ENCODE results near the gene DNM2. TPM values are rescaled to one million over a fixed set of nuclear protein-coding genes. Genes with fewer than 3 reads are reported as not detected.

Gene DNM2
- total and polyA plus RNA-seq, 2 of the 13 experiments (the other 11 are each of a cell fraction or from before 2014, with no cell fraction given): 41.7 to 59.8 TPM

DNA sequence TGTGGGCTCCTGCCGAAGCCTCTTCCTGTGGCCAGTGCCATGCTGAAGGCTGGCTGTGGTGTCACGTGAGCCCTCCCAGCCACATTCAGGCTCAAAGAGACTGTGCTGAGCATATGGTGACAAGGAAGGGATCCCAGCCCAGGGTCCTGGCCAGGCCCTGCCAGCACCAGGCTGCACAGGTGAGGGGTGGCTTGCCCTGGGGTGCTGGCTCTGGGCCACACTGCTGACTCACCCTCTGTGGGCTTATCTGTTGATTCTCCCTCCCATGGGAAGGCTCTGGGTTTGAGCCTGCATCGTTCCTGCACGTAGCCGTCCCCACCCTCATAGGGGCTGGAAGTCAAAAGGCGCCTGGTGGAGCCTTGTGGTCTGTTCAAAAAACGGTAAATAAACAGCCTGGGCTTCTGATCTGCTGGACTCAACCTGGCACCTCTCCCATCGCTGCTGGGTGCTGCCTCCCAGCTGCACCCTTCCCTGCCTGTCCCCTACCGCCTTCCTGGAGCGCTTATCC, 31.1 kb downstream of the DNM2 start (continued):
- TF ChIP-seq, protein P1, sequence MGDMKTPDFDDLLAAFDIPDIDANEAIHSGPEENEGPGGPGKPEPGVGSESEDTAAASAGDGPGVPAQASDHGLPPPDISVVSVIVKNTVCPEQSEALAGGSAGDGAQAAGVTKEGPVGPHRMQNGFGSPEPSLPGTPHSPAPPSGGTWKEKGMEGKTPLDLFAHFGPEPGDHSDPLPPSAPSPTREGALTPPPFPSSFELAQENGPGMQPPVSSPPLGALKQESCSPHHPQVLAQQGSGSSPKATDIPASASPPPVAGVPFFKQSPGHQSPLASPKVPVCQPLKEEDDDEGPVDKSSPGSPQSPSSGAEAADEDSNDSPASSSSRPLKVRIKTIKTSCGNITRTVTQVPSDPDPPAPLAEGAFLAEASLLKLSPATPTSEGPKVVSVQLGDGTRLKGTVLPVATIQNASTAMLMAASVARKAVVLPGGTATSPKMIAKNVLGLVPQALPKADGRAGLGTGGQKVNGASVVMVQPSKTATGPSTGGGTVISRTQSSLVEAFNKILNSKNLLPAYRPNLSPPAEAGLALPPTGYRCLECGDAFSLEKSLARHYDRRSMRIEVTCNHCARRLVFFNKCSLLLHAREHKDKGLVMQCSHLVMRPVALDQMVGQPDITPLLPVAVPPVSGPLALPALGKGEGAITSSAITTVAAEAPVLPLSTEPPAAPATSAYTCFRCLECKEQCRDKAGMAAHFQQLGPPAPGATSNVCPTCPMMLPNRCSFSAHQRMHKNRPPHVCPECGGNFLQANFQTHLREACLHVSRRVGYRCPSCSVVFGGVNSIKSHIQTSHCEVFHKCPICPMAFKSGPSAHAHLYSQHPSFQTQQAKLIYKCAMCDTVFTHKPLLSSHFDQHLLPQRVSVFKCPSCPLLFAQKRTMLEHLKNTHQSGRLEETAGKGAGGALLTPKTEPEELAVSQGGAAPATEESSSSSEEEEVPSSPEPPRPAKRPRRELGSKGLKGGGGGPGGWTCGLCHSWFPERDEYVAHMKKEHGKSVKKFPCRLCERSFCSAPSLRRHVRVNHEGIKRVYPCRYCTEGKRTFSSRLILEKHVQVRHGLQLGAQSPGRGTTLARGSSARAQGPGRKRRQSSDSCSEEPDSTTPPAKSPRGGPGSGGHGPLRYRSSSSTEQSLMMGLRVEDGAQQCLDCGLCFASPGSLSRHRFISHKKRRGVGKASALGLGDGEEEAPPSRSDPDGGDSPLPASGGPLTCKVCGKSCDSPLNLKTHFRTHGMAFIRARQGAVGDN (CRISPR knock-in tag; IDR thresholded peaks at IDR 0.05): peak; percentile 93
- TF ChIP-seq ZNF260 (CRISPR knock-in tag; IDR thresholded peaks at IDR 0.05; ENCODE audit: borderline replicate concordance, low read depth) (no peak), ETV6 (CRISPR knock-in tag; conservative IDR thresholded peaks at IDR 0.05) (no peak), SRY (CRISPR knock-in tag; IDR thresholded peaks at IDR 0.05) (no peak), ZXDC (CRISPR knock-in tag; IDR thresholded peaks at IDR 0.05) (no peak), KAT2B (IDR thresholded peaks at IDR 0.05; ENCODE audit: borderline replicate concordance, low read depth, low read length) (no peak), SMARCE1 (IDR thresholded peaks at IDR 0.05; ENCODE audit: borderline replicate concordance) (no peak), STAG1 (CRISPR knock-in tag; IDR thresholded peaks at IDR 0.05) (peak; percentile 16; the same call in 1 of the 2 replicates), PRMT3 (CRISPR knock-in tag; IDR thresholded peaks at IDR 0.05; ENCODE audit: borderline replicate concordance, low read depth) (peak; percentile 34; the same call in 1 of the 2 replicates), POGK (CRISPR knock-in tag; conservative IDR thresholded peaks at IDR 0.05) (no peak), HHEX (CRISPR knock-in tag; IDR thresholded peaks at IDR 0.05) (no peak)
- TF ChIP-seq, protein P2, sequence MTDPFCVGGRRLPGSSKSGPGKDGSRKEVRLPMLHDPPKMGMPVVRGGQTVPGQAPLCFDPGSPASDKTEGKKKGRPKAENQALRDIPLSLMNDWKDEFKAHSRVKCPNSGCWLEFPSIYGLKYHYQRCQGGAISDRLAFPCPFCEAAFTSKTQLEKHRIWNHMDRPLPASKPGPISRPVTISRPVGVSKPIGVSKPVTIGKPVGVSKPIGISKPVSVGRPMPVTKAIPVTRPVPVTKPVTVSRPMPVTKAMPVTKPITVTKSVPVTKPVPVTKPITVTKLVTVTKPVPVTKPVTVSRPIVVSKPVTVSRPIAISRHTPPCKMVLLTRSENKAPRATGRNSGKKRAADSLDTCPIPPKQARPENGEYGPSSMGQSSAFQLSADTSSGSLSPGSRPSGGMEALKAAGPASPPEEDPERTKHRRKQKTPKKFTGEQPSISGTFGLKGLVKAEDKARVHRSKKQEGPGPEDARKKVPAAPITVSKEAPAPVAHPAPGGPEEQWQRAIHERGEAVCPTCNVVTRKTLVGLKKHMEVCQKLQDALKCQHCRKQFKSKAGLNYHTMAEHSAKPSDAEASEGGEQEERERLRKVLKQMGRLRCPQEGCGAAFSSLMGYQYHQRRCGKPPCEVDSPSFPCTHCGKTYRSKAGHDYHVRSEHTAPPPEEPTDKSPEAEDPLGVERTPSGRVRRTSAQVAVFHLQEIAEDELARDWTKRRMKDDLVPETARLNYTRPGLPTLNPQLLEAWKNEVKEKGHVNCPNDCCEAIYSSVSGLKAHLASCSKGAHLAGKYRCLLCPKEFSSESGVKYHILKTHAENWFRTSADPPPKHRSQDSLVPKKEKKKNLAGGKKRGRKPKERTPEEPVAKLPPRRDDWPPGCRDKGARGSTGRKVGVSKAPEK (CRISPR knock-in tag; IDR thresholded peaks at IDR 0.05; ENCODE audit: borderline replicate concordance): no peak
- TF ChIP-seq, protein P3, sequence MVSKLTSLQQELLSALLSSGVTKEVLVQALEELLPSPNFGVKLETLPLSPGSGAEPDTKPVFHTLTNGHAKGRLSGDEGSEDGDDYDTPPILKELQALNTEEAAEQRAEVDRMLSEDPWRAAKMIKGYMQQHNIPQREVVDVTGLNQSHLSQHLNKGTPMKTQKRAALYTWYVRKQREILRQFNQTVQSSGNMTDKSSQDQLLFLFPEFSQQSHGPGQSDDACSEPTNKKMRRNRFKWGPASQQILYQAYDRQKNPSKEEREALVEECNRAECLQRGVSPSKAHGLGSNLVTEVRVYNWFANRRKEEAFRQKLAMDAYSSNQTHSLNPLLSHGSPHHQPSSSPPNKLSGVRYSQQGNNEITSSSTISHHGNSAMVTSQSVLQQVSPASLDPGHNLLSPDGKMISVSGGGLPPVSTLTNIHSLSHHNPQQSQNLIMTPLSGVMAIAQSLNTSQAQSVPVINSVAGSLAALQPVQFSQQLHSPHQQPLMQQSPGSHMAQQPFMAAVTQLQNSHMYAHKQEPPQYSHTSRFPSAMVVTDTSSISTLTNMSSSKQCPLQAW (CRISPR knock-in tag; IDR thresholded peaks at IDR 0.05): peak; percentile 63; the same call in 1 of the 2 replicates
- TF ChIP-seq, protein P4, sequence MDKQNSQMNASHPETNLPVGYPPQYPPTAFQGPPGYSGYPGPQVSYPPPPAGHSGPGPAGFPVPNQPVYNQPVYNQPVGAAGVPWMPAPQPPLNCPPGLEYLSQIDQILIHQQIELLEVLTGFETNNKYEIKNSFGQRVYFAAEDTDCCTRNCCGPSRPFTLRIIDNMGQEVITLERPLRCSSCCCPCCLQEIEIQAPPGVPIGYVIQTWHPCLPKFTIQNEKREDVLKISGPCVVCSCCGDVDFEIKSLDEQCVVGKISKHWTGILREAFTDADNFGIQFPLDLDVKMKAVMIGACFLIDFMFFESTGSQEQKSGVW (CRISPR knock-in tag; IDR thresholded peaks at IDR 0.05; ENCODE audit: borderline replicate concordance): no peak

Measured in HepG2 (cell line).